ENCODE results near the gene CHFR. TPM values are rescaled to one million over a fixed set of nuclear protein-coding genes. Genes with fewer than 3 reads are reported as not detected.

Gene CHFR
- total and polyA plus RNA-seq, 2 donors (not counting 3 experiments of a cell fraction or from before 2014, with no cell fraction given), result 45.4 to 66.5 TPM

DNA sequence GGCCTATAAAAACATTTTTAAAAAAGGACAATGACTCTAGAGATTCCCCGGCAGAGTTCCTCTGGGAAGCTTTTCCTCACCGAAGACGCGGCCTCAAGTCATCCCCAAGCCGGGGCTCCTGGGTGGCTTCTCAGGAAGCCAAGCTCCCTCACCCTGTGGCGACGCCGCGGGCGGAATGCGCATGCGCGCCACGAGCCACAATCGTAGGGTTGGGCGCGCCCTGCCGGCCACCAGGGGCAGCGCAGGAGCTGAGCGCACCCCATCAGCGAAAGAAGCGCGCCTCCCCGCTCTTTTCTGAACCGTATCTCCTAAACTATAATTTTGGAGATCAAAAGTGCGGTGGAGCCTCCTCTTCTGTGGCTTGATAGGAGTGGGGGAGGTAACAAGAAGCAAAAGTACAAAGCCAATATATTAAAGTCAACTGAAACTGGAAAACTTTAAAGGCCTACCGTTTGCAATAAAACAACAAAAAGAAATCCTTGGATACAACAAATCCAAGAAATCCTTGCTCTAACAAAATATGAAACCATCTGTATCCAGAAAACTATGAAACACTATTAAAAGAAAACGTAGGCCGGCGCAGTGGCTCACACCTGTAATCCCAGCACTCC is 17.4 kb upstream of the CHFR start:
- POLR2A ChIA-PET, result no interaction called here

GRCh38 chr12:132899033-132899432 is 11.6 kb upstream of the CHFR start:
- CTCF ChIA-PET, result interaction anchor here (1.3 kb wide), 1 partner anchor 10 kb away, joined by 3 read pairs; no protein-coding TSS in a partner anchor
- intact Hi-C loops (cut with micrococcal nuclease), result no loop called here
- DNase-seq (ENCODE audit: low read depth, low spot score), result peak; percentile 10

More for the DNA sequence above, 17.4 kb upstream of the CHFR start:
- no peak overlapping the region for H3K4me2 ChIP-seq (ENCODE audit: insufficient read depth, low read length)
- no peaks in the 10 kb centered on the region for H3K79me2 ChIP-seq (ENCODE audit: control insufficient read depth, insufficient read depth, low read length)
- H3K4me3 ChIP-seq (replicated peaks in 1 of 3; ENCODE audit: insufficient read depth in 1 of 3, low read depth in 1 of 3, low read length in 3 of 3), result no peak overlapping the region
- H3K9me1 ChIP-seq (replicated peaks; ENCODE audit: control insufficient read depth, extremely low read depth, insufficient read depth, low read length), result no peaks in the 10 kb centered on the region
- no peak overlapping the region for H3K27ac ChIP-seq (ENCODE audit: insufficient read depth, low read depth, low read length)
- DNase-seq (ENCODE audit: low read depth, low spot score), result peak; percentile 38
- H3K27me3 ChIP-seq (ENCODE audit: control insufficient read depth in 2 of 2, insufficient read depth in 2 of 2, low read length in 2 of 2), result peaks cover 3 to 17% of the 10 kb centered on the region in 2 experiments
- H3K9me3 ChIP-seq (replicated peaks; ENCODE audit: control insufficient read depth, insufficient read depth, low read length), result no peaks in the 10 kb centered on the region
- TF ChIP-seq JUN (IDR thresholded peaks at IDR 0.05; ENCODE audit: borderline replicate concordance, insufficient read depth, insufficient read length, low read depth) (no peak), POLR2A (IDR thresholded peaks at IDR 0.05; ENCODE audit: low read depth, low read length) (no peak)
- TF ChIP-seq, protein P1, sequence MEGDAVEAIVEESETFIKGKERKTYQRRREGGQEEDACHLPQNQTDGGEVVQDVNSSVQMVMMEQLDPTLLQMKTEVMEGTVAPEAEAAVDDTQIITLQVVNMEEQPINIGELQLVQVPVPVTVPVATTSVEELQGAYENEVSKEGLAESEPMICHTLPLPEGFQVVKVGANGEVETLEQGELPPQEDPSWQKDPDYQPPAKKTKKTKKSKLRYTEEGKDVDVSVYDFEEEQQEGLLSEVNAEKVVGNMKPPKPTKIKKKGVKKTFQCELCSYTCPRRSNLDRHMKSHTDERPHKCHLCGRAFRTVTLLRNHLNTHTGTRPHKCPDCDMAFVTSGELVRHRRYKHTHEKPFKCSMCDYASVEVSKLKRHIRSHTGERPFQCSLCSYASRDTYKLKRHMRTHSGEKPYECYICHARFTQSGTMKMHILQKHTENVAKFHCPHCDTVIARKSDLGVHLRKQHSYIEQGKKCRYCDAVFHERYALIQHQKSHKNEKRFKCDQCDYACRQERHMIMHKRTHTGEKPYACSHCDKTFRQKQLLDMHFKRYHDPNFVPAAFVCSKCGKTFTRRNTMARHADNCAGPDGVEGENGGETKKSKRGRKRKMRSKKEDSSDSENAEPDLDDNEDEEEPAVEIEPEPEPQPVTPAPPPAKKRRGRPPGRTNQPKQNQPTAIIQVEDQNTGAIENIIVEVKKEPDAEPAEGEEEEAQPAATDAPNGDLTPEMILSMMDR (IDR thresholded peaks at IDR 0.05; ENCODE audit: extremely low read depth in 1 of 2, insufficient read depth in 1 of 2, low read depth in 1 of 2, low read length in 2 of 2), result peak; percentile 86 to 89
- CTCF ChIA-PET, result interaction anchor here (1.0 to 1.8 kb wide), 10 partner anchors 13 to 136 kb away, joined by 3 to 6 read pairs (median 4); partner anchors contain the start of genes CHFR and GOLGA3
- H3K9ac ChIP-seq (replicated peaks; ENCODE audit: extremely low read depth, insufficient read depth, low read length), result no peak overlapping the region
- no peaks in the 10 kb centered on the region for H4K20me1 ChIP-seq (replicated peaks; ENCODE audit: control insufficient read depth, extremely low read depth, insufficient read depth, low read length)
- peaks cover 2% of the 10 kb centered on the region for H3K4me1 ChIP-seq (ENCODE audit: control insufficient read depth, extremely low read depth, insufficient read depth, low read length)
- intact Hi-C loops (cut with micrococcal nuclease), result loop anchor here (5.0 kb wide), 1 partner anchor 177 kb away; the partner anchor contains the start of gene ZNF140
- H3K36me3 ChIP-seq (ENCODE audit: control insufficient read depth in 2 of 2, extremely low read depth in 1 of 2, insufficient read depth in 2 of 2, low read length in 2 of 2), result no peaks in the 10 kb centered on the region
- dilution Hi-C loops (cut with MboI; ENCODE audit: extremely low pct_ligation_motif_present, low sequenced_read_pairs), result no loop called here
- peak overlapping the region; percentile 40 for H2AFZ ChIP-seq (ENCODE audit: low read depth, low read length)
- BruUV-seq (replicated peaks), result no TSS peak
- FAIRE-seq, result peak; percentile 56

More at GRCh38 chr12:132899033-132899432, 11.6 kb upstream of the CHFR start:
- Histone ChIP-seq H3K9me3 (replicated peaks; ENCODE audit: control insufficient read depth, insufficient read depth, low read length) (no peaks in the 10 kb centered on the region), H4K20me1 (replicated peaks; ENCODE audit: control insufficient read depth, extremely low read depth, insufficient read depth, low read length) (no peaks in the 10 kb centered on the region), H3K4me1 (ENCODE audit: control insufficient read depth, extremely low read depth, insufficient read depth, low read length) (no peaks in the 10 kb centered on the region), H3K4me2 (ENCODE audit: insufficient read depth, low read length) (no peak overlapping the region), H3K79me2 (ENCODE audit: control insufficient read depth, insufficient read depth, low read length) (no peaks in the 10 kb centered on the region), H3K4me3 (replicated peaks in 1 of 3; ENCODE audit: insufficient read depth in 1 of 3, low read depth in 1 of 3, low read length in 3 of 3) (no peak overlapping the region), H3K27me3 (ENCODE audit: control insufficient read depth in 2 of 2, insufficient read depth in 2 of 2, low read length in 2 of 2) (no peaks in the 10 kb centered on the region), H3K36me3 (ENCODE audit: control insufficient read depth in 2 of 2, extremely low read depth in 1 of 2, insufficient read depth in 2 of 2, low read length in 2 of 2) (no peaks in the 10 kb centered on the region), H3K27ac (ENCODE audit: insufficient read depth, low read depth, low read length) (peak overlapping the region; percentile 26), H3K9ac (replicated peaks; ENCODE audit: extremely low read depth, insufficient read depth, low read length) (no peak overlapping the region), H2AFZ (ENCODE audit: low read depth, low read length) (no peak overlapping the region), H3K9me1 (replicated peaks; ENCODE audit: control insufficient read depth, extremely low read depth, insufficient read depth, low read length) (no peaks in the 10 kb centered on the region)
- dilution Hi-C loops (cut with MboI; ENCODE audit: extremely low pct_ligation_motif_present, low sequenced_read_pairs), result no loop called here
- peak; percentile 48 for FAIRE-seq
- BruUV-seq (replicated peaks), result no TSS peak
- POLR2A ChIA-PET, result interaction anchor here (0.5 kb wide), 1 partner anchor 949 kb away, joined by 4 read pairs; the partner anchor contains the start of gene EP400
- TF ChIP-seq EZH2 (IDR thresholded peaks at IDR 0.05; ENCODE audit: borderline replicate concordance, low read depth, low read length, severe bottlenecking), result no peak
- peak; percentile 24 for TF ChIP-seq FOS (IDR thresholded peaks at IDR 0.05; ENCODE audit: borderline replicate concordance, insufficient read depth, low read length)
